Ovary (tissue), 3 donors: Measurements from ENCODE around the gene MED15.
"Not testable (repeated sequence)": the region's sequence is repeated elsewhere in the genome, so short reads cannot be mapped to it uniquely, and the experiment has no call there.

Experiments used
- CTCF ChIP-seq, 3 donors: fragments of 450-650 bp in 2 of 3; fragments of 200-600 bp in 1 of 3; IDR thresholded peaks; one replicate each; pipeline versions ENCODE4 v1.5.1 to v1.8.0; 2016 to 2022; ENCODE audit warnings: antibody characterized with exemption in 3 of 3, mild to moderate bottlenecking in 1 of 3
- EP300 ChIP-seq: sonication (generic); formaldehyde crosslinking; IDR thresholded peaks from one replicate; pipeline ENCODE4 v1.6.1; 2017; ENCODE audit warnings: antibody characterized with exemption
- POLR2A ChIP-seq: fragments of 450-650 bp; IDR thresholded peaks from one replicate; pipeline ENCODE4 v1.6.1; 2017; ENCODE audit warnings: antibody characterized with exemption, mild to moderate bottlenecking, moderate library complexity
- donor health status: DM: no; HTN: no; CAD: no.

DNA sequence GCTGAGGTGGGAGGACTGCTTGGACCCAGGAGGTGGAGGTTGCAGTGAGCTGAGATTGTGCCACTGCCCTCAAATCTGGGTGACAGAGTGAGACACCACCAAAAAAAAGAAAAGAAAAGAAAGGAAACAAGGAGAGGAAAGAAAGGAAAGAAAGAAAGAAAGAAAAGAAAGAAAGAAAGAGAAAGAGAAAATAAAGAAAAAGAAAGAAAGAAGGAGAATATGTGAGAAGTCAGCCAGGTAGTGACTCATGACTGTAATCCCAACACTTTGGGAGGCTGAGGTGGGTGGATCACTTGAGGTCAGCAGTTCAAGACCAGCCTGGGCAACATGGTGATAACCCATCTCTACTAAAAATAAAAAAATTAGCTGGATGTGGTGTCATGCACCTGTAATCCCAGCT, 86.6 kb downstream of the MED15 start:
- not testable (repeated sequence) for TF ChIP-seq CTCF (IDR thresholded peaks at IDR 0.05); EP300; POLR2A
